Neural progenitor cell (in vitro differentiated cells): Measurements from ENCODE around the gene DDX49. TPM values are rescaled to one million over a fixed set of nuclear protein-coding genes. Genes with fewer than 3 reads are reported as not detected.

Source experiments
- DNase-seq: peaks from one replicate; pipeline ENCODE4 v3.0.0-alpha.2; 2016; ENCODE audit warnings: low spot score
- H2AFZ ChIP-seq: fragments of 200-600 bp; sonication (generic); replicated peaks from 2 replicates; pipeline ENCODE4 v1.6.1; 2016; ENCODE audit warnings: antibody characterized with exemption
- H3F3A ChIP-seq: fragments of 200-600 bp; sonication (generic); 2 replicates; pipeline ENCODE4 v1.6.1; 2016; ENCODE audit warnings: antibody characterized with exemption, low read depth
- H3K27ac ChIP-seq: fragments of 200-600 bp; sonication (generic); 2 replicates; pipeline ENCODE4 v1.5.1; 2016; ENCODE audit warnings: mild to moderate bottlenecking
- H3K27me3 ChIP-seq: fragments of 200-600 bp; sonication (generic); 2 replicates; pipeline ENCODE4 v1.6.1; 2016; ENCODE audit warnings: mild to moderate bottlenecking, moderate library complexity
- H3K36me3 ChIP-seq: fragments of 200-600 bp; sonication (generic); 2 replicates; pipeline ENCODE4 v1.5.1; 2016
- H3K4me1 ChIP-seq: fragments of 200-600 bp; sonication (generic); 2 replicates; pipeline ENCODE4 v1.6.1; 2016; ENCODE audit warnings: mixed run types
- H3K4me2 ChIP-seq: fragments of 200-600 bp; sonication (generic); 2 replicates; pipeline ENCODE4 v1.6.1; 2016
- H3K4me3 ChIP-seq: fragments of 200-600 bp; sonication (generic); 2 replicates; pipeline ENCODE4 v1.5.1; 2016
- H3K79me2 ChIP-seq: fragments of 200-600 bp; sonication (generic); 2 replicates; pipeline ENCODE4 v1.6.1; 2016; ENCODE audit warnings: low read depth
- H3K9ac ChIP-seq: fragments of 200-600 bp; sonication (generic); 2 replicates; pipeline ENCODE4 v1.6.1; 2016
- H3K9me3 ChIP-seq: fragments of 200-600 bp; sonication (generic); 2 replicates; pipeline ENCODE4 v1.5.1; 2016; ENCODE audit warnings: low read depth
- H4K20me1 ChIP-seq: fragments of 200-600 bp; sonication (generic); 2 replicates; pipeline ENCODE4 v1.6.1; 2016; ENCODE audit warnings: low read depth
- H3K27ac Mint-ChIP-seq: 3 replicates; pipeline ENCODE4 v1.8.0; 2021; ENCODE audit warnings: mixed read lengths
- H3K27me3 Mint-ChIP-seq: 2 replicates; pipeline ENCODE4 v1.8.0; 2022; ENCODE audit warnings: low read depth, mild to moderate bottlenecking, inconsistent platforms, moderate library complexity, mixed read lengths; ENCODE audit not compliant: insufficient read depth
- H3K36me3 Mint-ChIP-seq: 3 replicates; pipeline ENCODE4 v1.8.0; 2021; ENCODE audit warnings: mixed read lengths
- H3K4me1 Mint-ChIP-seq: 3 replicates; pipeline ENCODE4 v1.8.0; 2021; ENCODE audit warnings: mixed read lengths
- H3K4me3 Mint-ChIP-seq: 3 replicates; pipeline ENCODE4 v1.8.0; 2021; ENCODE audit warnings: mild to moderate bottlenecking, moderate library complexity, mixed read lengths
- H3K9me3 Mint-ChIP-seq: 3 replicates; pipeline ENCODE4 v1.8.0; 2020; ENCODE audit warnings: mixed read lengths
- CTCF ChIP-seq: fragments of 200-600 bp; sonication (generic); IDR thresholded peaks from 2 replicates; pipeline ENCODE4 v1.5.1; 2017; ENCODE audit warnings: antibody characterized with exemption, mild to moderate bottlenecking
- EZH2 ChIP-seq: fragments of 200-600 bp; sonication (generic); IDR thresholded peaks from 2 replicates; pipeline ENCODE4 v1.6.1; 2017; ENCODE audit warnings: antibody characterized with exemption, mild to moderate bottlenecking, moderate library complexity
- EZH2phosphoT487 ChIP-seq: fragments of 200-600 bp; sonication (generic); IDR thresholded peaks from 2 replicates; pipeline ENCODE4 v1.6.1; 2017; ENCODE audit warnings: antibody characterized with exemption
- total RNA-seq: library from RNA; depleted of rRNA; stranded (reverse); fragments of >200 nt; gene quantifications from 2 replicates; pipeline ENCODE4 v1.2.3, GENCODE V29; 2015; ENCODE audit warnings: low replicate concordance

The DDX49 gene
- total RNA-seq, 1 donor from 2014 or later: 19.9 TPM

- no peak overlapping the region for H3K9ac ChIP-seq
- no peaks in the 10 kb centered on the region for H3K36me3 ChIP-seq
- no peaks in the 10 kb centered on the region for H3K79me2 ChIP-seq
- H3K27ac ChIP-seq: no peak overlapping the region
- Mint-ChIP-seq H3K27me3 (peaks cover 12% of the 10 kb centered on the region), H3K36me3 (no peaks in the 10 kb centered on the region), H3K4me3 (no peak overlapping the region), H3K4me1 (peaks cover 18% of the 10 kb centered on the region), H3K9me3 (no peaks in the 10 kb centered on the region), H3K27ac (no peak overlapping the region)
- no peak overlapping the region for H3K4me3 ChIP-seq
- no peaks in the 10 kb centered on the region for H4K20me1 ChIP-seq
- no peak overlapping the region for H2AFZ ChIP-seq
- no peak for TF ChIP-seq EZH2phosphoT487
- TF ChIP-seq CTCF: no peak
- TF ChIP-seq EZH2: no peak
- no peaks in the 10 kb centered on the region for H3K9me3 ChIP-seq
- no peak for DNase-seq
- H3K4me2 ChIP-seq: no peak overlapping the region
- H3K27me3 ChIP-seq: peaks cover 2% of the 10 kb centered on the region
- no peaks in the 10 kb centered on the region for H3K4me1 ChIP-seq
- H3F3A ChIP-seq: peaks cover 7% of the 10 kb centered on the region
Measured at GRCh38 chr19:18975869-18976268, 56.4 kb downstream of the DDX49 start.

Other genes starting within 250 kb of the DDX49 start
- gene CRTC1, start 236.0 kb upstream of the DDX49 start, total RNA-seq: 2.4 and 5.7 TPM in 2 replicates
- not detected in 2 replicates for gene COMP, start 128.4 kb upstream of the DDX49 start, total RNA-seq
- 65.2 and 69.8 TPM in 2 replicates for gene UPF1, start 87.8 kb upstream of the DDX49 start, total RNA-seq
- 1.9 and 7.6 TPM in 2 replicates for gene CERS1, start 23.6 kb upstream of the DDX49 start, total RNA-seq
- gene COPE, start 328 bp upstream of the DDX49 start, total RNA-seq: 95.2 and 225 TPM in 2 replicates
- 28.2 and 66.9 TPM in 2 replicates for gene HOMER3, start 21.5 kb downstream of the DDX49 start, total RNA-seq
- 123 and 125 TPM in 2 replicates for gene SUGP2, start 113.8 kb downstream of the DDX49 start, total RNA-seq
- gene ARMC6, start 113.9 kb downstream of the DDX49 start, total RNA-seq: 18.1 and 35.0 TPM in 2 replicates
- gene SLC25A42, start 144.3 kb downstream of the DDX49 start, total RNA-seq: 4.0 and 6.2 TPM in 2 replicates
- 13.3 and 38.3 TPM in 2 replicates for gene TMEM161A, start 218.8 kb downstream of the DDX49 start, total RNA-seq